Measurements from ENCODE around the gene SUPT20HL2. TPM values are rescaled to one million over a fixed set of nuclear protein-coding genes. Genes with fewer than 3 reads are reported as not detected.
A peak's percentile ranks its signal among the peaks of the same experiment; 100 is the strongest.
"Not testable (repeated sequence)": the region's sequence is repeated elsewhere in the genome, so short reads cannot be mapped to it uniquely, and the experiment has no call there.

SUPT20HL2 gene
- total RNA-seq, 1 experiment from 2014 or later, result not detected

DNA sequence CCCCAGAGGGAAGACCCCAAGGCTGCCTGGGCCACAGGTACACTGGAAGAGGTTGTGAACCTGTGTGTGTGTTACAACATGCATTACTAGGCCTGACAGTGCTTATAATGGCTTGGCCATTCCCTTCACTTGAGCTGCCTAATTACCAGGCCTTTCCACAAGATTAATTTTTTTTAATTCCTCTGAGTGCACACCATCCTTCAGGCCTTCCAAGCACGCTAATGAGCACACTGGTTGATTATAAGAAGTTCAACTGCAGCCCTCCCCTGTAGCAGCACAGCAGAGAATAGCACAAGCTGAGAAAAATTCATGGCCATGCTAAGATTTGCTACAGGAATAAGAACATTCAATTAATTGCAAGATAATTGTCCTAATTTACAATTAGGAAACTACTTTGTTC, 2.2 kb upstream of the SUPT20HL2 start:
- Histone ChIP-seq H3K36me3 (no peaks in the 10 kb centered on the region), H3K4me3 (no peak overlapping the region), H3K27me3 (no peaks in the 10 kb centered on the region), H3K9me3 (no peaks in the 10 kb centered on the region)
- DNase-seq, result no peak

DNA sequence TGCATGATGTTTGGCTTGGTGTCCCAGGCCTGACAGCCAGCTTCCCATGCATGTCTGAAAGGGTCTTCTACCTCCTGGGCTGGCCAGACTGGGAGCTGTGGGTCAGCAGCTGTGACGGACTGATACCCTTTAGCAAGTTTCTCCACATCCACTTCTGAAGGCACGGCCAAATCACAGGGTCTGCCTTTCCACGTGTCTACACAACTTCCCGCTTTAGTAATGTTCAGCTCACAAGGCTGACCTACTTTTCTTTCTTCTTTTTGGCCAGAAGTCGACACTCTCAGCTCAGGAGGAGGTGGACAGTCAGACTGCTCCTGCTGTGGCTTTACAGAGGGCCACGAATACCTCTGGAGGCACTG, 1.6 kb downstream of the SUPT20HL2 start:
- H3K27me3 ChIP-seq, H3K9me3 ChIP-seq, H3K4me3 ChIP-seq, H3K36me3 ChIP-seq, DNase-seq: not testable (repeated sequence)

DNA sequence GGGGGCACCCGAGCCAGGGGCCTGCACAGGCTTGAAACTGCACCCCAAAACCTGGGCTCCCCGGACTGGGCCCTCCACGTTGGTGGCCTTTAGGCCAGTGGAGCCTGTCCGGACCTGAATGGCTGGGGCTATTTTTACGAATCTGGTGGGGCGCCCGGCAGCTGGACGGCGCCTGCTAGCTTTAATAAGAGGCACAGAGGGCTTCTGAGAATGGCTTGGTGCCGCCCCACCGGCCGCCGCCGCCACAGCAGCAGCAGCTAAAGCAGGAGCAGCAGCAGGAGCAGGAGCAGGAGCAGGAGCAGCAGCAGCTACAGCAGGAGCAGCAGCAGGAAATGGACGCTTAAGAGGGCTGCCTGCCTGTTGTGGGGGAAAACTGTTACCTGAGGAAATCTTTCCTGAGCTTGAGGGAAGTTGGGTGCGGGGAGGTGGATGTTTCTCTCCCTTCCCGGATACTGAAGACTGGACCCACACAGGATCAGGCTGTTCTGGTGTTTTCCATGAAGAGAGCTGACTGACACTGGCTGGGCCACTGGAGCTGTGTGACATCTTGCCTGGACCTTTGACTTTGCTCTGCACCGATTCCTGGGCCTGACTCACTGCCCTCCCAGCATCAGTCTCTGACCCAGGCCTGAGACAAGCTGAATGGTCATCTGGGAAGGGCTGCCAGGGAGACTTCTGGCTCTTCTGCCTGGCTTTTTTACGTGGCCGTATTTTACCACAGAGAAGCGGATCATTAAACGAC, 2.2 kb downstream of the SUPT20HL2 start:
- DNase-seq, H3K27me3 ChIP-seq, H3K4me3 ChIP-seq, H3K36me3 ChIP-seq, H3K9me3 ChIP-seq: not testable (repeated sequence)

DNA sequence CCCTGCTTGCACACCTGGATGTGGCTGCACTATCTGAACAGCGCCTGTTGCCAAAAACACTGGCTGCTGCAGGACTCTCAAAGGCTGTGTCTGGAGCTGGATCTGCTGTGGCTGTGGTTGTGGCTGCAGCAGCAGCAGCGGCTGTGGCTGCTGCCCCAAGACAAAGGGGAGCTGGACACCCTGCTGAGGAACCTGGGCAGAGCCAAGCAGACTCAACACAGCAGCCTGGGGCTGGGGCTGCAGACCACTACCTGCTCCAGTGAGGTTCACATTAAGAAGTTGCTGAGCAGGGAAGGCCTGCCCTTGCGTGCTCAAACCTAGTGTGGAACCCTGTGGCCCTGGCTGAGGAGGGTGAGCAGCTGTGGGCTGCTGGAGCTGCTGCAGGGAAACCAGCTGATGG, 3.0 kb downstream of the SUPT20HL2 start:
- H3K4me3 ChIP-seq, H3K36me3 ChIP-seq, H3K27me3 ChIP-seq, DNase-seq, H3K9me3 ChIP-seq: not testable (repeated sequence)

DNA sequence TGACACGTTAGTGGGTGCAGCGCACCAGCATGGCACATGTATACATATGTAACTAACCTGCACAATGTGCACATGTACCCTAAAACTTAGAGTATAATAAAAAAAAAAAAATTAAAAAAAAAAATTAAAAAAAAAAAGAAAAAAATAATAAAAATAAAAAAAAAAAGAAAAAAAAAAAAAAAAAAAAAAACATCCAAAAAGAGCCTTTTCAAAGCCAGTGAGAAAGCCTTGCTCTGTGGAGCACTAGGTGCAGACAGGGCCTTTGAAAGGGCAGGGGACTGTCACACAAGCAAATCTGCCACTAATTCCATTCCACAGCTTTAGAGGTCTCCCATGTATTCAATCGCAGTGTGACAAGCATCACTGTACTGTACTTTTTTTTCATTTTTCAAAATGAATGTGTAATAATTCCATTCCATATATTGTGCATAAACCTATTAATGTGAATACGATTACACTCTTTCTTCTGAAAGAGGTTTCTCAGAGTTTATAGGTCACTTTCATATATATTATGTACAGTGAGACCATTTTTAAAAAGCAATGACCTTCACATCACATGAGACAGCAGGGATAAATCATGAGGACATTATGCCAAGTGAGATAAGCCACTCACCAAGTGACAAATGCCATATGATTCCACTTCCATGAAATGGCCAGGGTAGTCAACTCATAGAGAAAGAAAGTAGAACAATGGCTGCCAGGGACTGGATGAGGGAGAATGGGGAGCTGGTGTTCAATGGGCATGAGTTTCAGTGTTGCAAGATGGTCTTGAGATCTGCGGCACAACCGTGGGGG, 4.1 kb downstream of the SUPT20HL2 start:
- not testable (repeated sequence) for H3K27me3 ChIP-seq, H3K36me3 ChIP-seq, H3K9me3 ChIP-seq, DNase-seq, H3K4me3 ChIP-seq

DNA sequence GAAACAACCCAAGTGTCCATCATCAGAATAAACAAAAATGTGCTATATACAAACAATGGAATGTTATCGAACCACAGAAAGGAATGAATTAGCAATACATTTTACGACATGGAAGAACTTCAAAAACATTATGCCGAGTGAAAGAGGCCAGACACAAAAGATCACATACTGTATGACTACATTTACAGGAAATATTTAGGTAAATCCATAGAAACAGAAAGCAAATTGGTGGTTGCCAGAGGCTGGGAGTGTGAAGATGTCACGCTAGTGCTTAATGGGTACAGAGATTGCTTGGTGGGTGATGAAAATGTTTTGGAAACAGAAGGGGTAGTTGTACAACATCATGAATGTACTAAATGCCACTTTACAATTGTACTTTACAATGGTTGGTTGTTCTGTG, 5.1 kb downstream of the SUPT20HL2 start:
- not testable (repeated sequence) for H3K9me3 ChIP-seq, H3K27me3 ChIP-seq, H3K36me3 ChIP-seq, H3K4me3 ChIP-seq, DNase-seq

DNA sequence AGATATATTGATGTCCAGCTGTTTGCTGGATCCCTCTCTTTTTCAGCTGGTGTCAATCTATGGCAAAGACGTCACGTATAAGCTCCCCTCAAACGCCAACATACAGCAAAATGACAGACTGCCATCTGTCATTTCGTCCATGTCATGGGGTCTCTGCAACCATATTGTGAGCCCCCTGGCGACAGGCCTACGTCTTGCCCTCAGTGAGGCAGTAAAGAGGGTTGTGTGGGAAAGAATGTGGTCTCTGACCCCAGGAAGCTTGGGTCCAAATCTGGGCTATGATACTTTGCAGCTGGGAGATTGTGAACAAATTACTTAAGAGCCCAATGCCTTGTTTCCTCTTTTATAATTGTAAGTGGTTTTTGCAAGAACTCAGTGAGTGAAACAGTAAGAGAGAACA, 7.4 kb downstream of the SUPT20HL2 start:
- no peaks in the 10 kb centered on the region for H3K9me3 ChIP-seq
- H3K27me3 ChIP-seq, result no peaks in the 10 kb centered on the region
- H3K4me3 ChIP-seq, result no peak overlapping the region
- no peak for DNase-seq
- no peaks in the 10 kb centered on the region for H3K36me3 ChIP-seq

DNA sequence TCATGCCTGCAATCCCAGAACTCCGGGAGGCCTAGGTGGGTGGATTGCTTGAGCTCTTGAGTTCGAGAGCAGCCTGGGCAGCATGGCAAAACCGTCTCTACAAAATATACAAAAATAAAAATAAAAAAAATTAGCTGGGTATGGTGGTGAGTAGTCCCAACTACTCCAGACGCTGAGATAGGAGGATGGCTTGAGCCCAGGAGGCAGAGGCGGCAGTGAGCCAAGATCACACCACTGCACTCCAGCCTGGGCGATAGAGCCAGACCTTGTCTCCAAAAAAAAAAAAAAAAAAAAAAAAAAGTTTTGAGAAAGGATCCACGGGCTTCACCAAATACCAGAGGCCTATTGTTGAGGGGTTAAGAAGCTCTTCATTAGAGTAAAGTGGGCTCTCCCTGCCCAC, 8.0 kb downstream of the SUPT20HL2 start:
- DNase-seq, result no peak
- no peaks in the 10 kb centered on the region for H3K9me3 ChIP-seq
- no peaks in the 10 kb centered on the region for H3K27me3 ChIP-seq

DNA sequence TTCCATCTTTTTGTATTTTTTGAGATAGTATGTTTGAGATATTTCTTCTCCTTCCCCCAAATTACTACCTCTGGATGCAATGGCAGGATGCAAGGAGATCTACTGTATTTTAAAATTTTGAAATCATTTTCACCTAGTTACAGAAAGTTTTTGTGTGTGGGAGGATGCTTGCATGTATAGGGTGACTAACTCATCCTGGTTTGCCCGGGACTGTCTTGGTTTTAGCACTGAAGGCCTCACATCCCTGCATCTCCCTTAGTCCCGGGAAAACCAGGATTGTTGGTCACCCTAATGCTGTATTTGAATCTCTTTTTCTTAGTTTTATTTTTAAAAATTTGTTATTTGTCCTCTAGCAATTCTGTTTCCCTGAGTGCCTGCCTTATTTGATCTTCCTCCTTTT, 12.1 kb downstream of the SUPT20HL2 start:
- no peak overlapping the region for H3K4me3 ChIP-seq
- no peaks in the 10 kb centered on the region for H3K36me3 ChIP-seq
- H3K27me3 ChIP-seq, result no peaks in the 10 kb centered on the region
- no peaks in the 10 kb centered on the region for H3K9me3 ChIP-seq
- DNase-seq, result no peak

More for the DNA sequence above, 8.0 kb downstream of the SUPT20HL2 start:
- Histone ChIP-seq H3K36me3 (no peaks in the 10 kb centered on the region), H3K4me3 (no peak overlapping the region)

DNA sequence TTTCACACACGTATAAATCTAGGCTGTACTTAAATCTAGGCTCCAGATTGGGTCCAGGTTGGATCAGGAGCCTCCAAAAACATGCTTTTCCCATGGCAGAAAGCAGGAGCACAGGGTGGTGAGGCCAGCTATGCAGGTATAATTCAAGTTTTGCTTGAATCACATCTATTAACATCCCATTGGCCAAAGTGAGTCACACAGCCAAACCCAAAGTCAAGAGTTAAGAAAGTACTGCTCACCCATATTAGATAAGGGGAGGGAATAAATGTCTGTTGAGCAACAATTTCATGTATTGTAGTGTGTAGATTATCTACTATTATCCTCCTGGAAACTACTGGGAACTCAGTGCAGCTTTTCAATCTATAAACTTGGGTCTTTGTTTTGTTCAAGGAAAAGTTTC, 12.8 kb downstream of the SUPT20HL2 start:
- no peaks in the 10 kb centered on the region for H3K9me3 ChIP-seq
- DNase-seq, result no peak
- H3K4me3 ChIP-seq, result no peak overlapping the region
- H3K36me3 ChIP-seq, result no peaks in the 10 kb centered on the region
- H3K27me3 ChIP-seq, result no peaks in the 10 kb centered on the region

DNA sequence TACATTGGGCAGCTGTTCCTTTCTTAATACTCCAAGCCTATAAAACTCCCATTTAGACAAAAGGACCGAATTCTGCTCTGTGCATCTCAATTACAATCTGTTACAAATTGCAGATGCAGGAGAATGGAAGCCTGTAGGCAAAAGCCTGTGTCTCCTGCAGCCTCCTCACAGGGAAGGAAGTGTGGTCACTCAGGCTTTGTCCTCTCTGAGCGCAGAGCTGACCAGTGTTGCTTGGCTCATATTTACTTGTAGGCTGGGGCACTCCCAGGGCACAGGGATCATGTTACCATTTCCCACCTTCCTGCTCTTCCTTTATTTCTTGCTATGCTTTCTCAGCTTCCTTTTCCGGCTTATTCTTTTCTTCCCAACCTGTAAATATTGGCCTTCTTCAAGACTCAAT, 15.7 kb downstream of the SUPT20HL2 start:
- no peak overlapping the region for H3K4me3 ChIP-seq

DNA sequence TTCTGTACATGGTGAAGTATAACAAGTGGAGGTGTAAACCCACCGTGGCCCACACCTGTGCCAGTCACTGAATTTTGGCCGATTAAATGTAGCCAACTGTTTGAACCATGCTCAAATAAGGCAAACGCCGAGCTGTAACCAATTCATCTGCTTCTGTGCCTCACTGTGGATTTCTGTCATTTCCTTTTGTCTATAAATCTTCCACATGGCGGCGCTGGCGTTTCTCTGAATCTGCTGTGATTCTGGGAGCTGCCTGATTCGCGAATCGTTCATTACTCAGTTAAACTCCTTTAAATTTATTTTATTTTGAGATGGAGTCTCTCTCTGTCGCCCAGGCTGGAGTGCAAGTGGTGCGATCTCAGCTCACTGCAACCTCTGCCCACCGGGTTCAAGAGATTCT, 19.2 kb downstream of the SUPT20HL2 start:
- Histone ChIP-seq H3K36me3 (no peaks in the 10 kb centered on the region), H3K9me3 (no peaks in the 10 kb centered on the region), H3K4me3 (no peak overlapping the region), H3K27me3 (no peaks in the 10 kb centered on the region)
- DNase-seq, result peak; percentile 23

More for the DNA sequence above, 15.7 kb downstream of the SUPT20HL2 start:
- DNase-seq, result no peak
- H3K36me3 ChIP-seq, result no peaks in the 10 kb centered on the region
- no peaks in the 10 kb centered on the region for H3K9me3 ChIP-seq
- H3K27me3 ChIP-seq, result no peaks in the 10 kb centered on the region

DNA sequence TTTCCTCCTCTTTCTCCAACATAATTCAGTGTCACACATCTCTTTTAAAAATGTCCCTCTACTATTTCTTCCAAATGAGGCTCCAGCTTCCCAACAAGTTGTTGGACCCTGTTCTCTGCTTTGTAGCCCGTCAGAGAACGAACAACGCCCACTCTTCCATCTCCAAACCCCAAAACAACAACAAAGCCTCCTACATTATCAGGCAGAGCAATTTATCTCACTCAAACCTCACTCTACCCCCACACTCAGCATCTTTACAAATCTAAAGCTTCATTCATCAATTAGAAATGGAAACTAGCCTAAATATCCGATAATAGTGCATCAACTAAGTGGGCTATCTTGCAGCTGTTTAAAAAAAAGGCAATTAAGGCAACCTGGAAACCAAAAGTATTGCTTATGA, 20.5 kb downstream of the SUPT20HL2 start:
- no peak for DNase-seq
- Histone ChIP-seq H3K36me3 (no peaks in the 10 kb centered on the region), H3K27me3 (no peaks in the 10 kb centered on the region), H3K9me3 (no peaks in the 10 kb centered on the region), H3K4me3 (no peak overlapping the region)

DNA sequence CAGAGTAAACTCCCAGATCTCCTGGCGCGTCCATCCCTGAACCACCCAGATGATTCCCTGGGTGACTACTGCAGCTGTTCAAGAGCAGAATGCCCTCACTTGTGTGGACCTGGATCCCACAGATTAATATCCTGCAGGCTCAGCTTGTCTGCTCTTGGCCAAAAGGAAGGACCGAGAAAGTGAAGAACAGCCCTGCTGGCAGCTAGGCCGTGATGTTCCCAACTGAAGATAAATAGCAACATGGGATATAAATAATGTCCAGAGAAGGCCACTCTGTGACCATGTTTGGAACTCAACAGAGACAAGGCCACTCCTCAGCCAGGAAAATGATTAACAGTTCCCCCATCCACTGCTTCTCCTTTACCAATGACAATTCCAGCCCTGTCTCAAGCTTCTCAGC, 21.5 kb downstream of the SUPT20HL2 start:
- DNase-seq, result no peak
- no peaks in the 10 kb centered on the region for H3K27me3 ChIP-seq
- H3K4me3 ChIP-seq, result no peak overlapping the region
- H3K36me3 ChIP-seq, result no peaks in the 10 kb centered on the region
- H3K9me3 ChIP-seq, result no peaks in the 10 kb centered on the region

DNA sequence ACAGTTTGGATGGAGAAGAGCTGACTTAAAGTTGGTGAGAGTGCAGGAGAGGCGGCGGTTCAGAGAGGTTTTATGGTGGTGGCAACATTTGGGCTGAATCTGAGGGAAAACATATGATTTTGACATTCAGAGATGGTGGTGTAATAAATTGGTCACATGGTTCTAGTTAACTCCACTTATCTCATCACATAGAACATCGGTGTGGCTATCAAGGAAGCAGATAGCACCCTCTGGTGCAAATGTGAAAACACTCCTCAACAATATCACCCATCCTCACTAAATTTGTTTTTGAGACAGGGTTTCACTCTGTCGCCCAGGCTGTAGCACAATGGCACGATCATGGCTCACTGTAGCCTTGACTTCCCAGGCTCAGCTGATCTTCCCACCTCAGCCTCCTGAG, 28.8 kb downstream of the SUPT20HL2 start:
- Histone ChIP-seq H3K9me3 (no peaks in the 10 kb centered on the region), H3K36me3 (no peaks in the 10 kb centered on the region), H3K4me3 (no peak overlapping the region), H3K27me3 (no peaks in the 10 kb centered on the region)
- DNase-seq, result no peak

DNA sequence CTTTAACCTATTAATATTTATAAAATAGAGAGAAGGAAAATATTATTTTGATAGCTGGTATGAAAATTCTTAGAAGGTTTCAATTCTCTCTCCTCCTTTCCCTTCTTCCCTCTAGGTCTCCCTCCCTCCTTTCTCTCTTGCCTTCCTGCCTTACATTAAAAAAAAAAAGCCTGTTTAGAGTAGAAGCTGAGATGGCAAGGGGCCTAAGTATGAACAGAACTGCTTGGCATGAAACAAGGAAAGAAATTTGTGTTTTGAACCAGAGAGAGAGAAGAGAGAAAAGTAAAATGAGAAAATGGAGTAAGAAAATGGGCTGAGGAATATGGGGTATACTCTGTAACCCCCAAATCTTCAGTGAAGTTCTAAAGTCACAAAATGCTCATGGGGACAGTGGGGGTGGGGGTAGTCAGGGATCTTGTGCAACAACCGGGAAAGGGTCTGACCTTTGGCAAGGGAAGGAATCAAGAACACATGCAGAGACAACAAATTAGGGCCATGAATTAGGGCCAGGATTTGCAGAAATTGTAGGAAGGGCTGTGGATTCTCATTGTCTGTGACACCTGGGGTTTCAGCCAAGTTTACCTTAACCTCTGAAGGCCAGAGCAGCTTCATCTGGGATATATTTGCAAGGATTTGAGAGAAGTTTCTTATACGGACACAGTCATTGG, 30.6 kb downstream of the SUPT20HL2 start:
- Histone ChIP-seq H3K9me3 (no peaks in the 10 kb centered on the region), H3K4me3 (no peak overlapping the region), H3K36me3 (no peaks in the 10 kb centered on the region), H3K27me3 (no peaks in the 10 kb centered on the region)
- no peak for DNase-seq

DNA sequence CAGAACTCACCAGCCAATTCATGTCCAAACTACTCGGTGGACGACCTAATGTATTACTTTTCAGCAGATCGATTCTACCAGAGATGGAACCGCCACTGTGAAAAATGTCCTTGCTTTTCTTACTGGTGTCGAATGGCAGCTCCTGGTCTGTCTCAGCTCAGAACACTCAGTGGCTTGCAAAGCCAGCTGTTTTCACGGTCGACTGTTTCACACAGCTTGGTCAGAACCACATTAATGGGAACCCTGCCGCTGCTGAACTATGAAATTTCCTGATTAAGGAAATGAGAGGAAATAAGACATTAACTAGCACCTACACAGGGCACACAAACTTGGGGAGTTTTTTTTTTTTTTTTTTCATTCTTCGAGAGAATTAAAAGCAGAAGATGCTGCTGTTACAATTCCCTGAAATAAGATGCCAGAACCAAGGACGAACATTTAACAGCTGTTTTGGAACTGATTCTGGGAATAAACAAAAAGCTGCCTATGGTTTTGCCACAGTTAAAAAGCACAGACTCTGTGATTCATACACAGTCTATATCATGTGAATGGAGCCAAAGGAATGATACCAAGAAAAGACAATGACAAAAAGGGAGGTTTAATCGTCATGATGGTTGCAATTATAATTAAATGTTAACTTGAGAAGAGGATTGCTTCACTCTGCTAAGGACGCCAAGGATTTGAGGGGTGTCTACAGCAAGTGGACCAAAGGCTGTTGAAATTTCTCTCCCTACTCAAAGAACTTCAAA, 31.3 kb downstream of the SUPT20HL2 start:
- Histone ChIP-seq H3K4me3 (no peak overlapping the region), H3K27me3 (no peaks in the 10 kb centered on the region), H3K36me3 (no peaks in the 10 kb centered on the region), H3K9me3 (no peaks in the 10 kb centered on the region)
- peak; percentile 19 for DNase-seq

Data from MG63 (cell line).